ENCODE measurements around the gene PPM1D. TPM values are rescaled to one million over a fixed set of nuclear protein-coding genes. Genes with fewer than 3 reads are reported as not detected.
"Not testable (repeated sequence)": the region's sequence is repeated elsewhere in the genome, so short reads cannot be mapped to it uniquely, and the experiment has no call there.

Gene PPM1D
- total RNA-seq, 1 donor from 2014 or later = 13.1 TPM

DNA sequence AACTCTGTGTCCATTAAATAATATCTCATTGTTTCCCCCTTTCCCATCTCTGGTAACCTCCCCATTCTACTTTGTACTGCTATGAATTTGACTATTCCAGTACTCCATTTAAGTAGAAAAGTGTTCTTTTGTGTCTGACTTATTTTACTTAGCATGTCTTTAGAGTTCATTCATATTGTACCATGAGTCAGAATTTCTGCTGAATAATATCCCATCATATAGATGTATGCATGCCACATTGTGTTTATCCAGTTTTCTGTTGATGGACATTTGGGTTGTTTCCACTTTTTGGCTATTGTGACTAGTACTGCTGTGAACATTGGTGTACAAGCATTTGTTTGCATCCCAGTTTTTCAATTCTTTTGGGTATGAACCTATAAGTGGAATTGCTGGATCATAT is 6.0 kb downstream of the PPM1D start:
- Mint-ChIP-seq H3K9me3 (ENCODE audit: low read depth) (no peaks in the 10 kb centered on the region), H3K36me3 (ENCODE audit: low read depth) (no peaks in the 10 kb centered on the region), H3K4me3 (ENCODE audit: unreplicated experiment) (no peak overlapping the region), H3K27ac (ENCODE audit: unreplicated experiment) (no peak overlapping the region), H3K4me1 (ENCODE audit: low read depth) (peaks cover 59% of the 10 kb centered on the region), H3K27me3 (ENCODE audit: low read depth) (no peaks in the 10 kb centered on the region)
- DNase-seq (ENCODE audit: low spot score) = no peak
- TF ChIP-seq, protein P1, sequence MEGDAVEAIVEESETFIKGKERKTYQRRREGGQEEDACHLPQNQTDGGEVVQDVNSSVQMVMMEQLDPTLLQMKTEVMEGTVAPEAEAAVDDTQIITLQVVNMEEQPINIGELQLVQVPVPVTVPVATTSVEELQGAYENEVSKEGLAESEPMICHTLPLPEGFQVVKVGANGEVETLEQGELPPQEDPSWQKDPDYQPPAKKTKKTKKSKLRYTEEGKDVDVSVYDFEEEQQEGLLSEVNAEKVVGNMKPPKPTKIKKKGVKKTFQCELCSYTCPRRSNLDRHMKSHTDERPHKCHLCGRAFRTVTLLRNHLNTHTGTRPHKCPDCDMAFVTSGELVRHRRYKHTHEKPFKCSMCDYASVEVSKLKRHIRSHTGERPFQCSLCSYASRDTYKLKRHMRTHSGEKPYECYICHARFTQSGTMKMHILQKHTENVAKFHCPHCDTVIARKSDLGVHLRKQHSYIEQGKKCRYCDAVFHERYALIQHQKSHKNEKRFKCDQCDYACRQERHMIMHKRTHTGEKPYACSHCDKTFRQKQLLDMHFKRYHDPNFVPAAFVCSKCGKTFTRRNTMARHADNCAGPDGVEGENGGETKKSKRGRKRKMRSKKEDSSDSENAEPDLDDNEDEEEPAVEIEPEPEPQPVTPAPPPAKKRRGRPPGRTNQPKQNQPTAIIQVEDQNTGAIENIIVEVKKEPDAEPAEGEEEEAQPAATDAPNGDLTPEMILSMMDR (IDR thresholded peaks at IDR 0.05) = no peak

DNA sequence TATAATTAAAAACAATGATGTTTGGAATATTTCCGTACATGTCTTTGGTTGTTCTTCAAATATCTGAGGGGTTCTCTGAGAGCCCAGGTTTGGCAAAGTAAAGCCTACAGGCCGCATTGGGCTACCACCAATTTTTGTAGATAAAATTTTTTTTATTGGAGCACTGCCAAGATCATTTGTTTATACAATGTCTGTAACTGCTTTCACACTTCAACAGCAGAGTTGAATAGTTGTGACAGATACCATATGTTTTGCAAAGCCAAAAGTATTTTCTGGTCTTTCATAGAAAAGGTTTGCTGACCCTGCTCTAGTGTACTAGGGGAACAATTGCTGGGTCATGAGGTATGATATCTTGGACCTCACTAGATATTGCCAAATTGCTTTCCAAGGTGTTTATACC is 10.5 kb downstream of the PPM1D start:
- Mint-ChIP-seq H3K36me3 (ENCODE audit: low read depth) (peaks cover 2% of the 10 kb centered on the region), H3K4me3 (ENCODE audit: unreplicated experiment) (no peak overlapping the region), H3K4me1 (ENCODE audit: low read depth) (peaks cover 33% of the 10 kb centered on the region), H3K27ac (ENCODE audit: unreplicated experiment) (no peak overlapping the region), H3K27me3 (ENCODE audit: low read depth) (no peaks in the 10 kb centered on the region), H3K9me3 (ENCODE audit: low read depth) (no peaks in the 10 kb centered on the region)
- no peak for DNase-seq (ENCODE audit: low spot score)
- TF ChIP-seq, protein P1 (IDR thresholded peaks at IDR 0.05) = no peak

DNA sequence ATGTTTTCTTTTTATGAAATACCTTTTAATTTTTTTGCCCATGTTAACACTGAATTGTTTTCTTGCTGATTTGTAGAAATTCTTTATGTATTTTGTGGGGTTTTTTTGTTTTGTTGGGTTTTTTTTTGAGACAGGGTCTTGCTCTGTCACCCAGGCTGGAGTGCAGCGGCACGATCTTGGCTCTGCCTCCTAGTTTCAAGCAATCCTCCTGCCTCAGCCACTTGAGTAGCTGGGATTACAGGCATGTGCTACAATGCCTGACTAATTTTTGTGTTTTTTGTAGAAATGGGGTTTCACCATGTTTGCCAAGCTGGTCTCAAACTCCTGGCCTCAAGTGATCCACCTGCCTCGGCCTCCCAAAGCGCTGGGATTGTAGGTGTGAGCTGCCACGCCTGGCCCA is 11.3 kb downstream of the PPM1D start:
- not testable (repeated sequence) for DNase-seq (ENCODE audit: low spot score); H3K27ac Mint-ChIP-seq (ENCODE audit: unreplicated experiment); H3K9me3 Mint-ChIP-seq (ENCODE audit: low read depth); H3K4me3 Mint-ChIP-seq (ENCODE audit: unreplicated experiment); H3K27me3 Mint-ChIP-seq (ENCODE audit: low read depth); H3K36me3 Mint-ChIP-seq (ENCODE audit: low read depth)
- H3K4me1 Mint-ChIP-seq (ENCODE audit: low read depth) = peaks cover 26% of the 10 kb centered on the region

DNA sequence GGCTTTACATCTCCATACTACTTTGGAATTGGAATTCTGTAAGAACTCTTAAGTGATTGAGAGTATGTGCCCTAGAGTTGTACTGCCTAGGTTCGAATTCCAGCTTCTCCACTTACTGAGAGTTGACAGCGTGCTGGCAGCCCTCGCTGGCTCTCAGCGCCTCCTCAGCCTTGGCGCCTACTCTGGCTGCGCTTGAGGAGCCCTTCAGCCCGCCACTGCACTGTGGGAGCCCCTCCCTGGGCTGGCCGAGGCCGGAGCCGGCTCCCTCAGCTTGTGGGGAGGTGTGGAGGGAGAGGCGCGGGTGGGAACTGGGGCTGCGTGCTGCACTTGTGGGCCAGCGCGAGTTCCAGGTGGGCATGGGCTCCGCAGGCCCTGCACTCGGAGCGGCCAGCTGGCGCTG is 13.3 kb downstream of the PPM1D start:
- Mint-ChIP-seq H3K27ac (ENCODE audit: unreplicated experiment) (no peak overlapping the region), H3K9me3 (ENCODE audit: low read depth) (no peaks in the 10 kb centered on the region), H3K4me1 (ENCODE audit: low read depth) (peaks cover 26% of the 10 kb centered on the region), H3K4me3 (ENCODE audit: unreplicated experiment) (no peak overlapping the region), H3K27me3 (ENCODE audit: low read depth) (no peaks in the 10 kb centered on the region), H3K36me3 (ENCODE audit: low read depth) (peaks cover 2% of the 10 kb centered on the region)
- DNase-seq (ENCODE audit: low spot score) = no peak
- TF ChIP-seq, protein P1 (IDR thresholded peaks at IDR 0.05) = no peak

DNA sequence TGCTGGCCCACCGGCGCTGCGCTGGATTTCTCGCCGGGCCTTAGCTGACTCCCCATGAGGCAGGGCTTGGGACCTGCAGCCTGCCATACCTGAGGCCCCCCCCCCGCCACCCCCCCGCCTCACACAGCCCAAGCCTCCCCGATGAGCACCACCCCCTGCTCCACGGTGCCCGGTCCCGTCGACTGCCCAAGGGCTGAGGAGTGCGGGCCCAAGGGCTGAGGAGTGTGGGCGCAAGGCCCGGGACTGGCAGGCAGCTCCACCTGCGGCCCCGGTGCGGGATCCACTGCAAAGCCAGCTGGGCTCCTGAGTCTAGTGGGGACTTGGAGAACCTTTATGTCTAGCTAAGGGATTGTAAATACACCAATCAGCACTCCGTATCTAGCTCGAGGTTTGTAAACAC is 13.8 kb downstream of the PPM1D start:
- not testable (repeated sequence) for H3K27ac Mint-ChIP-seq (ENCODE audit: unreplicated experiment)

DNA sequence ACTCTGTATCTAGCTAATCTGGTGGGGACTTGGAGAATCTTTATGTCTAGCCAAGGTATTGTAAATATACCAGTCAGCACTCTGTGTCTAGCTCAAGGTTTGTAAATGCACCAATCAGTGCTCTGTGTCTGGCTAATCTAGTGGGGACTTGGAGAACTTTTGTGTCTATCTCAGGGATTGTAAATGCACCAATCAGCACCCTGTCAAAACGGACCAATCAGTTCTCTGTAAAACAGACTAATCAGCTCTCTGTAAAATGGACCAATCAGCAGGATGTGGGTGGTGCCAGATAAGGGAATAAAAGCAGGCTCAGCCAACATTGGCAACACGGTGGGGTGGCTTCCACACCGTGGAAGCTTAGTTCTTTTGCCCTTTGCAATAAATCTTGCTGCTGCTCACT is 14.3 kb downstream of the PPM1D start:
- not testable (repeated sequence) for H3K36me3 Mint-ChIP-seq (ENCODE audit: low read depth); DNase-seq (ENCODE audit: low spot score); H3K4me3 Mint-ChIP-seq (ENCODE audit: unreplicated experiment); H3K9me3 Mint-ChIP-seq (ENCODE audit: low read depth); H3K27me3 Mint-ChIP-seq (ENCODE audit: low read depth); H3K27ac Mint-ChIP-seq (ENCODE audit: unreplicated experiment)
- H3K4me1 Mint-ChIP-seq (ENCODE audit: low read depth) = peaks cover 35% of the 10 kb centered on the region

More for the DNA sequence above, 13.8 kb downstream of the PPM1D start:
- not testable (repeated sequence) for H3K9me3 Mint-ChIP-seq (ENCODE audit: low read depth); DNase-seq (ENCODE audit: low spot score); H3K4me3 Mint-ChIP-seq (ENCODE audit: unreplicated experiment); H3K27me3 Mint-ChIP-seq (ENCODE audit: low read depth); H3K36me3 Mint-ChIP-seq (ENCODE audit: low read depth)
- H3K4me1 Mint-ChIP-seq (ENCODE audit: low read depth) = peaks cover 30% of the 10 kb centered on the region

DNA sequence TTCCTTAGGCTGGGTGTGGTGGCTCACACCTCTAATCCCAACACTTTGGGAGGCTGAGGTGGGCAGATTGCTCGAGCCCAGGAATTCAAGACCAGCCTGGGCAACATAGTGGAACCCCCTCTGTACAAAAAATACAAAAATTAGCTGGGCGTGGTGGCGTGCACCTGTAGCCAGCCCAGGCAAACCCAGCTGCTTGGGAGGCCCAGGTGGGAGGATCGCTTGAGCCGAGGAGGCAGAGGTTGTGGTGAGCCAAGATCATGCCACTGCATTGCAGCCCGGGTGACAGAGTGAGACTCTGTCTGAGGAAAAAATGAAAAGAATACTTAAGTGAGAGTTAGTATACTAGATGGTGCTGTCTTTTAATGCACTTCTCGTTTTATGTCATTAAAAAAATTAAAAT is 15.1 kb downstream of the PPM1D start:
- peaks cover 39% of the 10 kb centered on the region for H3K4me1 Mint-ChIP-seq (ENCODE audit: low read depth)
- no peaks in the 10 kb centered on the region for H3K27me3 Mint-ChIP-seq (ENCODE audit: low read depth)
- peaks cover 2% of the 10 kb centered on the region for H3K36me3 Mint-ChIP-seq (ENCODE audit: low read depth)
- TF ChIP-seq, protein P1 (IDR thresholded peaks at IDR 0.05) = no peak
- no peaks in the 10 kb centered on the region for H3K9me3 Mint-ChIP-seq (ENCODE audit: low read depth)
- H3K27ac Mint-ChIP-seq (ENCODE audit: unreplicated experiment) = no peak overlapping the region
- DNase-seq (ENCODE audit: low spot score) = no peak
- H3K4me3 Mint-ChIP-seq (ENCODE audit: unreplicated experiment) = no peak overlapping the region

All from chondrocyte (in vitro differentiated cells).